Erythroblast (primary cell): Measurements from ENCODE around the gene OPRL1.

Experiments used
- GATA1 ChIP-seq: IDR thresholded peaks from 2 replicates; pipeline ENCODE4 v1.6.1; 2011; ENCODE audit warnings: low read depth, mild to moderate bottlenecking, control low read depth, low read length, moderate library complexity
- POLR2A ChIP-seq: IDR thresholded peaks from 2 replicates; pipeline ENCODE4 v1.6.1; 2011; ENCODE audit warnings: mild to moderate bottlenecking, low read length

- TF ChIP-seq POLR2A: no peak
- no peak for TF ChIP-seq GATA1
Observed at GRCh38 chr20:64099880-64100565, 20.1 kb downstream of the OPRL1 start.
